OCI-LY7 (cell line): ENCODE measurements around the gene OXCT1.

Source experiments
- EZH2phosphoT487 ChIP-seq: fragments of 200-600 bp; sonication (generic); IDR thresholded peaks from 2 replicates; pipeline ENCODE4 v1.6.1; 2018; ENCODE audit warnings: low read depth, borderline replicate concordance, mild to moderate bottlenecking, mixed run types, antibody characterized with exemption, low read length, moderate library complexity, mixed read lengths
- TF ChIP-seq, protein P1 (sequence below): fragments of 200-600 bp; sonication (generic); conservative IDR thresholded peaks from 2 replicates; pipeline ENCODE4 v1.5.1; 2014; ENCODE audit warnings: mild to moderate bottlenecking, antibody characterized with exemption, low read length, moderate library complexity, mixed read lengths

DNA sequence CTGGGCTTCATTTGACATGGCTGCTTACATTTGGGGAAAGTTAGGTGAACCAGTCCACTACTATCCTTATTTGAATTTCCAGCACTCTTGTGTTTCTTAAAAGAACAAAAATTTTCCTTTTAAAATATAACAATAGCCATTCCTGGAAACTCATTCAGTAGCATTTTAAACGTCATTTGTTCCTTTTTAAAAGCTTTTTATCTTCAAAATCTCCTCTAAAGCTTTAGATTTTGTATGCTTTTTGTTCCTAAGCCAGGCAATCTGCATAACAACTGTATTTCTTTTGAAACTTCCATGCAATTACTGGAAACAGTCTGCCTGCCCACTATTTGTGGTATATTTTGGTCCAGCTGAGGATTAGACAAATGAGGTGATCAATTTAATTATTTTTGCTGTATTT, 187.6 kb downstream of the OXCT1 start:
- TF ChIP-seq, protein P1, sequence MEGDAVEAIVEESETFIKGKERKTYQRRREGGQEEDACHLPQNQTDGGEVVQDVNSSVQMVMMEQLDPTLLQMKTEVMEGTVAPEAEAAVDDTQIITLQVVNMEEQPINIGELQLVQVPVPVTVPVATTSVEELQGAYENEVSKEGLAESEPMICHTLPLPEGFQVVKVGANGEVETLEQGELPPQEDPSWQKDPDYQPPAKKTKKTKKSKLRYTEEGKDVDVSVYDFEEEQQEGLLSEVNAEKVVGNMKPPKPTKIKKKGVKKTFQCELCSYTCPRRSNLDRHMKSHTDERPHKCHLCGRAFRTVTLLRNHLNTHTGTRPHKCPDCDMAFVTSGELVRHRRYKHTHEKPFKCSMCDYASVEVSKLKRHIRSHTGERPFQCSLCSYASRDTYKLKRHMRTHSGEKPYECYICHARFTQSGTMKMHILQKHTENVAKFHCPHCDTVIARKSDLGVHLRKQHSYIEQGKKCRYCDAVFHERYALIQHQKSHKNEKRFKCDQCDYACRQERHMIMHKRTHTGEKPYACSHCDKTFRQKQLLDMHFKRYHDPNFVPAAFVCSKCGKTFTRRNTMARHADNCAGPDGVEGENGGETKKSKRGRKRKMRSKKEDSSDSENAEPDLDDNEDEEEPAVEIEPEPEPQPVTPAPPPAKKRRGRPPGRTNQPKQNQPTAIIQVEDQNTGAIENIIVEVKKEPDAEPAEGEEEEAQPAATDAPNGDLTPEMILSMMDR = no peak
- TF ChIP-seq EZH2phosphoT487 = no peak
